Spleen (tissue), 11 donors: ENCODE results near the gene CASP10. TPM values are rescaled to one million over a fixed set of nuclear protein-coding genes. Genes with fewer than 3 reads are reported as not detected.
"Not testable (repeated sequence)": the region's sequence is repeated elsewhere in the genome, so short reads cannot be mapped to it uniquely, and the experiment has no call there.

ENCODE experiments used
- DNase-seq: peaks from one replicate; pipeline ENCODE4 v3.0.0-alpha.2; 2020
- H3K27ac ChIP-seq, 8 donors: fragments of 200-600 bp; sonication (generic) in 7 of 8; 1 replicate in 4 of 8; 2 replicates in 4 of 8; pipeline versions ENCODE4 v1.5.0 to v1.8.0; 2016 to 2021; ENCODE audit warnings: inconsistent platforms in 4 of 8, mild to moderate bottlenecking in 4 of 8, moderate library complexity in 1 of 8
- H3K27me3 ChIP-seq, 7 donors: fragments of 200-600 bp; sonication (generic) in 6 of 7; replicated peaks in 1 of 7; 1 replicate in 4 of 7; 2 replicates in 3 of 7; pipeline versions ENCODE4 v1.5.0 to v1.8.0; 2016 to 2021; ENCODE audit warnings: inconsistent platforms in 3 of 7, mild to moderate bottlenecking in 1 of 7
- H3K36me3 ChIP-seq, 6 donors: fragments of 200-600 bp; sonication (generic) in 5 of 6; 1 replicate in 4 of 6; 2 replicates in 2 of 6; pipeline versions ENCODE4 v1.5.0 to v1.8.0; 2016 to 2021; ENCODE audit warnings: inconsistent platforms in 2 of 6
- H3K4me1 ChIP-seq, 6 donors: fragments of 200-600 bp; sonication (generic) in 5 of 6; 1 replicate in 3 of 6; 2 replicates in 3 of 6; pipeline versions ENCODE4 v1.5.0 to v1.8.0; 2016 to 2021; ENCODE audit warnings: inconsistent platforms in 3 of 6
- H3K4me3 ChIP-seq, 8 donors: fragments of 200-600 bp; sonication (generic) in 7 of 8; 1 replicate in 4 of 8; 2 replicates in 4 of 8; pipeline versions ENCODE4 v1.5.0 to v1.8.0; 2016 to 2021; ENCODE audit warnings: inconsistent platforms in 4 of 8, mild to moderate bottlenecking in 4 of 8, moderate library complexity in 2 of 8
- H3K9me3 ChIP-seq, 8 donors: fragments of 200-600 bp; sonication (generic) in 7 of 8; 1 replicate in 4 of 8; 2 replicates in 4 of 8; pipeline versions ENCODE4 v1.5.0 to v1.8.0; 2016 to 2021; ENCODE audit warnings: inconsistent platforms in 4 of 8
- CTCF ChIP-seq, 11 experiments: fragments of 200-600 bp in 7 of 11; fragments of 450-650 bp in 4 of 11; sonication (generic) in 4 of 11; IDR thresholded peaks in 8 of 11; conservative IDR thresholded peaks in 3 of 11; 1 replicate in 7 of 11; 2 replicates in 4 of 11; pipeline versions ENCODE4 v1.4.0 to v1.8.0; 2016 to 2021; ENCODE audit warnings: antibody characterized with exemption in 11 of 11, inconsistent platforms in 4 of 11, mild to moderate bottlenecking in 1 of 11
- POLR2A ChIP-seq, 3 donors: fragments of 450-650 bp; IDR thresholded peaks; one replicate each; pipeline ENCODE4 v1.5.1; 2017; ENCODE audit warnings: antibody characterized with exemption in 3 of 3, mild to moderate bottlenecking in 1 of 3
- POLR2AphosphoS5 ChIP-seq, 3 donors: sonication (generic); formaldehyde crosslinking; IDR thresholded peaks; one replicate each; pipeline ENCODE4 v1.5.1; 2017; ENCODE audit warnings: antibody characterized with exemption in 3 of 3
- WGBS, 5 donors: extraction: QIAGEN DNeasy Blood & Tissue Kit in 3 of 5; methylation state at CpG; one replicate each; pipeline versions ENCODE4 v1.1.5 to v1.1.7; 2013 to 2018; 5-methylcytosine and 5-hydroxymethylcytosine counted together
- intact Hi-C: fragments of 100-400 bp; cut with DNase I; formaldehyde crosslinking; loops from one replicate; pipeline ENCODE4 v1.15.0; 2023; ENCODE audit warnings: low total_unique reads
- polyA plus RNA-seq, 3 donors: library from polyadenylated mRNA; stranded (reverse); fragments of 200-250 nt; gene quantifications; one replicate each; pipeline ENCODE4 v1.2.1, GENCODE V29; 2013
- total RNA-seq, 7 donors: library from RNA; depleted of rRNA in 3 of 7; stranded (reverse); fragments of >200 nt in 3 of 7; fragmentation: NEBNext Ultra II Directional in 4 of 7; extraction: Animal tissue kit (Norgen Biotek cat#: 25700) in 4 of 7; gene quantifications; one replicate each; pipeline versions ENCODE4 v1.1.0 to v1.2.1, GENCODE V29; 2016 to 2021
- donor health status: healthy with polysubstance abuse.
- donor health status: DM: no; HTN: no; CAD: no; lungs with moderate emphysema.
- donor health status: DM: no; HTN: no; CAD: no.
- donor health status: Bipolar disorder and iron deficiency.
- donor health status: healthy.
- donor health status: DM: no; HTN: no; CAD: no.
- donor health status: DM: yes; HTN: yes; CAD: no.

The CASP10 gene
- total and polyA plus RNA-seq, 10 donors, result 5.6 to 75.6 (median 54.6) TPM

- Histone ChIP-seq H3K27me3 (no peaks in the 10 kb centered on the region), H3K4me3 (no peak overlapping the region), H3K36me3 (peaks cover 0 to 57% (median 53%) of the 10 kb centered on the region in 6 donors), H3K27ac (no peak overlapping the region), H3K9me3 (peaks cover 3 to 56% (median 37%) of the 10 kb centered on the region in 8 donors), H3K4me1 (peaks cover 0 to 29% (median 7%) of the 10 kb centered on the region in 6 donors)
- WGBS, 5 donors, result 95 to 100% (median 96%) methylated on average over 3 of the region's 3 CpGs
- DNase-seq, result no peak
- intact Hi-C loops, result no loop called here
- TF ChIP-seq POLR2AphosphoS5 (IDR thresholded peaks at IDR 0.05) (peak in 1 of 3 donors; percentile 55), POLR2A (IDR thresholded peaks at IDR 0.05) (no peak)
Observed at GRCh38 chr2:201167546-201167945, 15.4 kb upstream of the CASP10 start.

DNA sequence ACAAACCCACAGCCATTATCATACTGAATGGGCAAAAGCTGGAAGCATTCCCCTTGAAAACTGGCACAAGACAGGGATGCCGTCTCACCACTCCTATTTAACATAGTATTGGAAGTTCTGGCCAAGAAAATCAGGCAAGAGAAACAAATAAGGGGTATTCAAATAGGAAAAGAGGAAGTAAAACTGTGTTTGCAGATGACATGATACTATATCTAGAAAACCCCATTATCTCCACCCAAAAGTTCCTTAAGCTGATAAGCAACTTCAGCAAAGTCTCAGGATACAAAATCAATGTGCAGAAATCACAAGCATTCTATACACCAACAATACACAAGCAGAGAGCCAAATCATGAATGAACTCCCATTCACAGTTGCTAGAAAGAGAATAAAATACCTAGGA, 14.4 kb upstream of the CASP10 start:
- DNase-seq, H3K27me3 ChIP-seq, intact Hi-C loops, H3K4me3 ChIP-seq: not testable (repeated sequence)
- WGBS, 5 donors, result 69 to 94% (median 77%) methylated on average over 1 of the region's 1 CpG
- H3K27ac ChIP-seq, result peak overlapping the region in 3 of 8 donors; percentile 5 to 48 (median 19)
- H3K9me3 ChIP-seq, result peaks cover 3 to 61% (median 37%) of the 10 kb centered on the region in 8 donors
- peaks cover 0 to 48% (median 43%) of the 10 kb centered on the region in 6 donors for H3K36me3 ChIP-seq
- H3K4me1 ChIP-seq, result peaks cover 0 to 22% (median 7%) of the 10 kb centered on the region in 6 donors

DNA sequence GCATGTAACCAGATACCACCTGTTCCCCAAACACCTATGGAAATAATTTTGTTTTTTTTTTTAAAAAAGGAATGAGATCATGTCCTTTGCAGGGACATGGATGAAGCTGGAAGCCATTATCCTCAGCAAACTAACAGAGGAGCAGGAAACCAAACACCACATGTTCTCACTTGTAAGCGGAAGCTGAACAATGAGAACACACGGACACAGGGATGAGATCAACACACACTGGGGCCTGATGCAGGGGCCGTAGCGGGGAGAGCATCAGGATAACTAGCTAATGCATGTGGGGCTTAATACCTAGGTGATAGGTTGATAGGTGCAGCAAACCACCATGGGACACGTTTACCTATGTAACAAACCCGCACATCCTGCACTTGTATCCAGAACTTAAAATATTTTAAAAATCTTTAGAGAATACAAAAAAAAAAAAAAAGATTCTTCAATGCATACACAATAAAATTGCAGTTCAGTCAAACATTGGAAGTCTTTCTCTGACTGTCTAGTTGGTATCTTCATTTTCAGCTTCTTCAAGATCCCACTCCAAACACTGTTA, 11.6 kb upstream of the CASP10 start:
- no peaks in the 10 kb centered on the region for H3K27me3 ChIP-seq
- no peak for TF ChIP-seq POLR2A (IDR thresholded peaks at IDR 0.05)
- peak in 1 of 3 donors; percentile 53 for TF ChIP-seq POLR2AphosphoS5 (IDR thresholded peaks at IDR 0.05)
- no peak for DNase-seq
- peaks cover 3 to 61% (median 37%) of the 10 kb centered on the region in 8 donors for H3K9me3 ChIP-seq
- no peak overlapping the region for H3K4me3 ChIP-seq
- peaks cover 0 to 38% (median 18%) of the 10 kb centered on the region in 6 donors for H3K4me1 ChIP-seq
- no peak overlapping the region for H3K27ac ChIP-seq
- peaks cover 0 to 20% (median 17%) of the 10 kb centered on the region in 6 donors for H3K36me3 ChIP-seq
- intact Hi-C loops, result loop anchor here (5.0 kb wide), 1 partner anchor 264 kb away; no protein-coding TSS in a partner anchor
- 65 to 84% (median 72%) methylated on average over 6 of the region's 6 CpGs for WGBS, 5 donors

DNA sequence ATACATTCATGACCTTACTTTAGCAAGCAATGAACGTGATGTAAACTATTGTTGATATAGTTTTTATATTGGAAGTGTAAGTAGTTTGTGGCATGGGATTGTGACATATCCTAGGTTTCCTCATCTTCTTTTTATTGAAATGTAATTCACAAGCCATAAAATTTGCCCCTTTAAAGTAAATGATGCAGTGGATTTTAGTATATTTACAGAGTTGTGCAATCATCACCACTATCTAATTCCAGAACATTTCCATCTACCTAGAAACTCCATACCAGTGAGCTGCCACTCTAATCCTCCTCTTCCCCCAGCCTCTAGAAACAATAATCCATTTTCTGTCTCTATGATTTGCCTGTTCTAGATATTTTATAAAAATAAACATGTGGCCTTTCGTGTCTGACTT, 10.7 kb upstream of the CASP10 start:
- WGBS, 5 donors, result 40 to 74% (median 57%) methylated on average over 2 of the region's 2 CpGs
- DNase-seq, result no peak
- Histone ChIP-seq H3K4me1 (peaks cover 3 to 48% (median 24%) of the 10 kb centered on the region in 6 donors), H3K36me3 (peaks cover 0 to 10% (median 7%) of the 10 kb centered on the region in 6 donors), H3K9me3 (peaks cover 3 to 57% (median 35%) of the 10 kb centered on the region in 8 donors), H3K4me3 (no peak overlapping the region), H3K27ac (no peak overlapping the region), H3K27me3 (no peaks in the 10 kb centered on the region)
- TF ChIP-seq CTCF (IDR thresholded peaks at IDR 0.05 in 8 of 11, conservative IDR thresholded peaks at IDR 0.05 in 3 of 11), result no peak
- no peak for TF ChIP-seq POLR2A (IDR thresholded peaks at IDR 0.05)
- no peak for TF ChIP-seq POLR2AphosphoS5 (IDR thresholded peaks at IDR 0.05)
- intact Hi-C loops, result loop anchor here (5.0 kb wide), 1 partner anchor 265 kb away; no protein-coding TSS in a partner anchor

- Histone ChIP-seq H3K27ac (no peak overlapping the region), H3K9me3 (peaks cover 0 to 33% (median 14%) of the 10 kb centered on the region in 8 donors), H3K36me3 (no peaks in the 10 kb centered on the region), H3K4me3 (no peak overlapping the region), H3K4me1 (peaks cover 4 to 35% (median 24%) of the 10 kb centered on the region in 6 donors), H3K27me3 (no peaks in the 10 kb centered on the region)
- DNase-seq, result no peak
- WGBS, 5 donors, result 52 to 58% (median 54%) methylated on average over 1 of the region's 1 CpG
- TF ChIP-seq POLR2A (IDR thresholded peaks at IDR 0.05), result no peak
- TF ChIP-seq POLR2AphosphoS5 (IDR thresholded peaks at IDR 0.05), result no peak
- intact Hi-C loops, result loop anchor here (5.0 kb wide), 1 partner anchor 267 kb away; no protein-coding TSS in a partner anchor
Observed at GRCh38 chr2:201174687-201175086, 8.3 kb upstream of the CASP10 start.

DNA sequence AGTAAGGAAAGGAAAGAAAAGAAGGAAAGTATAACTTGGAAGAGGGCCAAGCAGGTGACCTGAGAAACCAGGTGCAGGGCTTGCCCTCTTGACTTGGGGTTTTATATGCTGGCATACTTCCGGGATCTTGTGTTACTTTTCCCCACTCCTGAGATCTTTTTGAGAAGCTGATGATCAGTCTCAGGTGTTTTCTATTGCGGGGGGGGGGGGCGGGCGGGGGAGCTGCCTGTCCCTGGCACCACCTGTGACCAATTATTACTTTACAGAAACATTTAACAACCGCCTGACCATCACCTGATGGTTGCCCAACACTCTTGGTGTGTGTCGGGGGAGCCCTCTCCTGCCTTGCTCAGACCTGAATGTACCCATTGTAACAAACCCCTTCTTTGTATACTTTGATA, 6.9 kb upstream of the CASP10 start:
- peaks cover 0 to 19% (median 4%) of the 10 kb centered on the region in 8 donors for H3K9me3 ChIP-seq
- no peak for TF ChIP-seq CTCF (IDR thresholded peaks at IDR 0.05 in 8 of 11, conservative IDR thresholded peaks at IDR 0.05 in 3 of 11)
- DNase-seq, result no peak
- no peaks in the 10 kb centered on the region for H3K27me3 ChIP-seq
- no peak overlapping the region for H3K4me3 ChIP-seq
- no peaks in the 10 kb centered on the region for H3K36me3 ChIP-seq
- intact Hi-C loops, result no loop called here
- H3K4me1 ChIP-seq, result peaks cover 4 to 44% (median 24%) of the 10 kb centered on the region in 6 donors
- no peak overlapping the region for H3K27ac ChIP-seq
- WGBS, 5 donors, result 62 to 79% (median 74%) methylated on average over 6 of the region's 6 CpGs
